HepG2 (cell line): Measurements from ENCODE around the gene UBL7. TPM values are rescaled to one million over a fixed set of nuclear protein-coding genes. Genes with fewer than 3 reads are reported as not detected.

Experiments
- BHLHE40 ChIP-seq: IDR thresholded peaks from 2 replicates; pipeline ENCODE4 v1.6.1; 2011; ENCODE audit warnings: low read length, improper control_type of control experiment
- CREM ChIP-seq, 2 experiments: sonication (generic) in 1 of 2; formaldehyde crosslinking in 1 of 2; IDR thresholded peaks; 2 replicates each; pipeline versions ENCODE4 v1.4.0 to v1.6.1; 2016 to 2020; ENCODE audit warnings: antibody characterized with exemption in 1 of 2, mild to moderate bottlenecking in 1 of 2, missing genetic modification reagents in 1 of 2
- DBP ChIP-seq: sonication (generic); formaldehyde crosslinking; IDR thresholded peaks from 2 replicates; pipeline ENCODE4 v1.4.0; 2020; ENCODE audit warnings: missing genetic modification reagents; ENCODE audit errors: not compliant biosample characterization
- DMTF1 ChIP-seq: sonication (generic); formaldehyde crosslinking; IDR thresholded peaks from 2 replicates; pipeline ENCODE4 v1.4.0; 2020; ENCODE audit warnings: mild to moderate bottlenecking, missing genetic modification reagents
- HHEX ChIP-seq: IDR thresholded peaks from 2 replicates; pipeline ENCODE4 v1.6.1; 2016; ENCODE audit warnings: control low read depth
- KDM1A ChIP-seq: IDR thresholded peaks from 2 replicates; pipeline ENCODE4 v1.6.1; 2016; ENCODE audit warnings: missing compliant biosample characterization
- MED8 ChIP-seq: sonication (generic); formaldehyde crosslinking; IDR thresholded peaks from 2 replicates; pipeline ENCODE4 v1.8.1; 2023; ENCODE audit warnings: mild to moderate bottlenecking, missing genetic modification reagents; ENCODE audit not compliant: insufficient replicate concordance
- NCOA2 ChIP-seq: sonication (generic); formaldehyde crosslinking; IDR thresholded peaks from 2 replicates; pipeline ENCODE4 v1.8.0; 2022; ENCODE audit warnings: inconsistent platforms
- NFIC ChIP-seq: IDR thresholded peaks from 2 replicates; pipeline ENCODE4 v1.6.1; 2012; ENCODE audit warnings: mild to moderate bottlenecking, low read length, inconsistent platforms
- NFYB ChIP-seq: sonication (generic); formaldehyde crosslinking; IDR thresholded peaks from 2 replicates; pipeline ENCODE4 v1.4.0; 2020; ENCODE audit warnings: missing genetic modification reagents
- PATZ1 ChIP-seq: sonication (generic); formaldehyde crosslinking; IDR thresholded peaks from 2 replicates; pipeline ENCODE4 v1.4.0; 2020; ENCODE audit warnings: missing genetic modification reagents
- PHF21A ChIP-seq: sonication (generic); formaldehyde crosslinking; IDR thresholded peaks from 2 replicates; pipeline ENCODE4 v1.5.0; 2020; ENCODE audit warnings: mild to moderate bottlenecking, missing genetic modification reagents
- TBP ChIP-seq: sonication (generic); formaldehyde crosslinking; IDR thresholded peaks from 2 replicates; pipeline ENCODE4 v1.5.0; 2020; ENCODE audit warnings: missing genetic modification reagents
- TOE1 ChIP-seq: sonication (generic); formaldehyde crosslinking; IDR thresholded peaks from 2 replicates; pipeline ENCODE4 v1.4.0; 2020; ENCODE audit warnings: mild to moderate bottlenecking, missing genetic modification reagents
- XRCC5 ChIP-seq: fragments of 200-400 bp; formaldehyde crosslinking; optimal IDR thresholded peaks from 2 replicates; pipeline ENCODE3; 2017; ENCODE audit warnings: mild to moderate bottlenecking, low read length
- ZFP82 ChIP-seq: sonication (generic); formaldehyde crosslinking; IDR thresholded peaks from 2 replicates; pipeline ENCODE4 v1.5.1; 2020; ENCODE audit warnings: mild to moderate bottlenecking, missing genetic modification reagents, borderline replicate concordance
- ZKSCAN5 ChIP-seq: sonication (generic); formaldehyde crosslinking; IDR thresholded peaks from 2 replicates; pipeline ENCODE4 v1.5.1; 2020; ENCODE audit warnings: mild to moderate bottlenecking, missing genetic modification reagents
- ZNF10 ChIP-seq: sonication (generic); formaldehyde crosslinking; IDR thresholded peaks from 2 replicates; pipeline ENCODE4 v1.4.0; 2020; ENCODE audit warnings: mild to moderate bottlenecking, low read depth, missing genetic modification reagents, borderline replicate concordance
- ZNF24 ChIP-seq: fragments of 450-650 bp; IDR thresholded peaks from 2 replicates; pipeline ENCODE4 v1.6.1; 2017; ENCODE audit warnings: antibody characterized with exemption, mild to moderate bottlenecking
- ZNF616 ChIP-seq: sonication (generic); formaldehyde crosslinking; IDR thresholded peaks from 2 replicates; pipeline ENCODE4 v1.5.0; 2020; ENCODE audit warnings: low read depth, mild to moderate bottlenecking, missing genetic modification reagents
- ZNF709 ChIP-seq: sonication (generic); formaldehyde crosslinking; IDR thresholded peaks from 2 replicates; pipeline ENCODE4 v1.5.0; 2020; ENCODE audit warnings: mild to moderate bottlenecking, missing genetic modification reagents
- ZNF710 ChIP-seq: sonication (generic); formaldehyde crosslinking; IDR thresholded peaks from 2 replicates; pipeline ENCODE4 v1.5.0; 2020; ENCODE audit warnings: mild to moderate bottlenecking, missing genetic modification reagents, borderline replicate concordance
- ZSCAN29 ChIP-seq: sonication (generic); formaldehyde crosslinking; conservative IDR thresholded peaks from 2 replicates; pipeline ENCODE4 v1.4.0; 2020; ENCODE audit warnings: mild to moderate bottlenecking, missing genetic modification reagents
- polyA plus RNA-seq, 8 experiments: library from polyadenylated mRNA; depleted of rRNA in 3 of 8; stranded (reverse) in 7 of 8; unstranded in 1 of 8; fragments of >200 nt; fragmentation: Illumina TruSeq in 4 of 8; extraction: Trizol in 4 of 8; gene quantifications; 2 replicates each; pipeline versions ENCODE4 v1.2.1 to v1.2.3, GENCODE V29; 2011 to 2016; ENCODE audit warnings: low read depth in 4 of 8, missing spikeins in 1 of 8, mixed read lengths in 1 of 8; ENCODE audit not compliant: insufficient read depth in 1 of 8
- total RNA-seq, 5 experiments: library from RNA; depleted of rRNA; stranded (reverse); fragments of >200 nt; fragmentation: Illumina TruSeq; extraction: Trizol; gene quantifications; 2 replicates each; pipeline ENCODE4 v1.2.3, GENCODE V29; 2016; ENCODE audit warnings: low read depth in 1 of 5

The UBL7 gene
- total and polyA plus RNA-seq, 2 of the 13 experiments (the other 11 are each of a cell fraction or from before 2014, with no cell fraction given) = 55.0 to 63.5 TPM

GRCh38 chr15:74421302-74422245 is 39.4 kb downstream of the UBL7 start (continued):
- TF ChIP-seq ZNF616 (CRISPR knock-in tag) (no peak), ZNF710 (CRISPR knock-in tag) (no peak), ZFP82 (CRISPR knock-in tag) (no peak), NCOA2 (CRISPR knock-in tag) (peak; percentile 67), BHLHE40 (no peak), TBP (no peak), ZSCAN29 (no peak), ZNF10 (CRISPR knock-in tag) (no peak), PHF21A (CRISPR knock-in tag) (peak; percentile 64), TOE1 (no peak), MED8 (CRISPR knock-in tag) (no peak), XRCC5 (no peak), ZKSCAN5 (CRISPR knock-in tag) (no peak), PATZ1 (peak; percentile 96), NFIC (no peak), ZNF709 (CRISPR knock-in tag) (no peak), NFYB (CRISPR knock-in tag) (no peak), DBP (CRISPR knock-in tag) (no peak), HHEX (CRISPR knock-in tag) (no peak), ZNF24 (no peak), DMTF1 (no peak), CREM (IDR thresholded peaks at IDR 0.05) (peak; percentile 29; the same call in 1 of the 2 replicates), CREM (CRISPR knock-in tag; IDR thresholded peaks at IDR 0.05) (no peak), KDM1A (CRISPR knock-in tag) (no peak; the same call in 1 of the 2 replicates)
